HepG2 (cell line): Measurements from ENCODE around the gene PPP1R18. TPM values are rescaled to one million over a fixed set of nuclear protein-coding genes. Genes with fewer than 3 reads are reported as not detected.

Experiments used
- CCAR2 ChIP-seq: fragments of 200-400 bp; formaldehyde crosslinking; optimal IDR thresholded peaks from 2 replicates; pipeline ENCODE3; 2018; ENCODE audit warnings: low read depth, mild to moderate bottlenecking, low read length, moderate library complexity
- CENPX ChIP-seq: sonication (generic); formaldehyde crosslinking; IDR thresholded peaks from 2 replicates; pipeline ENCODE4 v1.9.0; 2021; ENCODE audit warnings: mild to moderate bottlenecking, missing genetic modification reagents, moderate library complexity
- CREBL2 ChIP-seq: sonication (generic); formaldehyde crosslinking; IDR thresholded peaks from 2 replicates; pipeline ENCODE4 v1.8.1; 2023; ENCODE audit warnings: missing genetic modification reagents, mild to moderate bottlenecking, borderline replicate concordance
- HDAC6 ChIP-seq: fragments of 200-600 bp; sonication (generic); IDR thresholded peaks from 2 replicates; pipeline ENCODE4 v1.7.0; 2017; ENCODE audit warnings: mild to moderate bottlenecking, antibody characterized with exemption, low read length, low read depth
- HOXA3 ChIP-seq: sonication (generic); formaldehyde crosslinking; IDR thresholded peaks from 2 replicates; pipeline ENCODE4 v1.5.0; 2020; ENCODE audit warnings: missing genetic modification reagents
- MAFK ChIP-seq, 2 experiments: IDR thresholded peaks in 1 of 2; conservative IDR thresholded peaks in 1 of 2; 2 replicates each; pipeline ENCODE4 v1.6.1; 2011; ENCODE audit warnings: improper control_type of control experiment in 2 of 2, low read length in 2 of 2
- MBNL3 ChIP-seq: fragments of 250-450 bp; sonication (Bioruptor Pico); conservative IDR thresholded peaks from 2 replicates; pipeline ENCODE4 v1.8.0; 2022; ENCODE audit warnings: mild to moderate bottlenecking, inconsistent platforms
- NR0B2 ChIP-seq: sonication (generic); formaldehyde crosslinking; IDR thresholded peaks from 2 replicates; pipeline ENCODE4 v1.4.0; 2020; ENCODE audit warnings: mild to moderate bottlenecking, missing genetic modification reagents
- NR1H2 ChIP-seq: sonication (generic); formaldehyde crosslinking; IDR thresholded peaks from 2 replicates; pipeline ENCODE4 v1.8.1; 2022; ENCODE audit warnings: low read depth, missing genetic modification reagents, borderline replicate concordance
- PLRG1 ChIP-seq: fragments of 450-650 bp; conservative IDR thresholded peaks from 2 replicates; pipeline ENCODE4 v1.6.1; 2016
- RFXANK ChIP-seq: IDR thresholded peaks from 2 replicates; pipeline ENCODE4 v1.6.1; 2016
- ZBTB1 ChIP-seq: sonication (generic); formaldehyde crosslinking; IDR thresholded peaks from 2 replicates; pipeline ENCODE4 v1.4.0; 2020; ENCODE audit warnings: missing genetic modification reagents, borderline replicate concordance
- ZEB1 ChIP-seq: IDR thresholded peaks from 2 replicates; pipeline ENCODE4 v1.6.1; 2012; ENCODE audit warnings: mild to moderate bottlenecking, low read depth, inconsistent platforms; ENCODE audit not compliant: insufficient replicate concordance
- ZFYVE20 ChIP-seq: sonication (generic); formaldehyde crosslinking; IDR thresholded peaks from 2 replicates; pipeline ENCODE4 v1.8.0; 2023; ENCODE audit warnings: low read depth, mild to moderate bottlenecking, moderate library complexity, missing genetic modification reagents, borderline replicate concordance
- ZNF737 ChIP-seq: sonication (generic); formaldehyde crosslinking; IDR thresholded peaks from 2 replicates; pipeline ENCODE4 v1.5.0; 2020; ENCODE audit warnings: missing genetic modification reagents, mild to moderate bottlenecking, borderline replicate concordance
- ZNF746 ChIP-seq: sonication (generic); formaldehyde crosslinking; IDR thresholded peaks from 2 replicates; pipeline ENCODE4 v1.8.0; 2022; ENCODE audit warnings: mild to moderate bottlenecking, missing genetic modification reagents
- polyA plus RNA-seq, 8 experiments: library from polyadenylated mRNA; depleted of rRNA in 3 of 8; stranded (reverse) in 7 of 8; unstranded in 1 of 8; fragments of >200 nt; fragmentation: Illumina TruSeq in 4 of 8; extraction: Trizol in 4 of 8; gene quantifications; 2 replicates each; pipeline versions ENCODE4 v1.2.1 to v1.2.3, GENCODE V29; 2011 to 2016; ENCODE audit warnings: low read depth in 4 of 8, missing spikeins in 1 of 8, mixed read lengths in 1 of 8; ENCODE audit not compliant: insufficient read depth in 1 of 8
- total RNA-seq, 5 experiments: library from RNA; depleted of rRNA; stranded (reverse); fragments of >200 nt; fragmentation: Illumina TruSeq; extraction: Trizol; gene quantifications; 2 replicates each; pipeline ENCODE4 v1.2.3, GENCODE V29; 2016; ENCODE audit warnings: low read depth in 1 of 5
- TF ChIP-seq, protein P1 (sequence below), 2 experiments: sonication (generic) in 1 of 2; formaldehyde crosslinking in 1 of 2; IDR thresholded peaks; 2 replicates each; pipeline versions ENCODE4 v1.6.1 to v1.9.0; 2014 to 2022; ENCODE audit warnings: antibody characterized with exemption in 1 of 2, borderline replicate concordance in 1 of 2, inconsistent platforms in 1 of 2, low read depth in 1 of 2, missing genetic modification reagents in 1 of 2
- TF ChIP-seq, protein P2 (sequence below): sonication (generic); formaldehyde crosslinking; IDR thresholded peaks from 2 replicates; pipeline ENCODE4 v1.8.1; 2023; ENCODE audit warnings: missing genetic modification reagents, inconsistent platforms, borderline replicate concordance
- TF ChIP-seq, protein P3 (sequence below): sonication (generic); formaldehyde crosslinking; conservative IDR thresholded peaks from 2 replicates; pipeline ENCODE4 v1.4.0; 2020; ENCODE audit warnings: missing genetic modification reagents

PPP1R18 gene
- total and polyA plus RNA-seq, 2 of the 13 experiments (the other 11 are each of a cell fraction or from before 2014, with no cell fraction given) = 4.9 to 9.2 TPM

DNA sequence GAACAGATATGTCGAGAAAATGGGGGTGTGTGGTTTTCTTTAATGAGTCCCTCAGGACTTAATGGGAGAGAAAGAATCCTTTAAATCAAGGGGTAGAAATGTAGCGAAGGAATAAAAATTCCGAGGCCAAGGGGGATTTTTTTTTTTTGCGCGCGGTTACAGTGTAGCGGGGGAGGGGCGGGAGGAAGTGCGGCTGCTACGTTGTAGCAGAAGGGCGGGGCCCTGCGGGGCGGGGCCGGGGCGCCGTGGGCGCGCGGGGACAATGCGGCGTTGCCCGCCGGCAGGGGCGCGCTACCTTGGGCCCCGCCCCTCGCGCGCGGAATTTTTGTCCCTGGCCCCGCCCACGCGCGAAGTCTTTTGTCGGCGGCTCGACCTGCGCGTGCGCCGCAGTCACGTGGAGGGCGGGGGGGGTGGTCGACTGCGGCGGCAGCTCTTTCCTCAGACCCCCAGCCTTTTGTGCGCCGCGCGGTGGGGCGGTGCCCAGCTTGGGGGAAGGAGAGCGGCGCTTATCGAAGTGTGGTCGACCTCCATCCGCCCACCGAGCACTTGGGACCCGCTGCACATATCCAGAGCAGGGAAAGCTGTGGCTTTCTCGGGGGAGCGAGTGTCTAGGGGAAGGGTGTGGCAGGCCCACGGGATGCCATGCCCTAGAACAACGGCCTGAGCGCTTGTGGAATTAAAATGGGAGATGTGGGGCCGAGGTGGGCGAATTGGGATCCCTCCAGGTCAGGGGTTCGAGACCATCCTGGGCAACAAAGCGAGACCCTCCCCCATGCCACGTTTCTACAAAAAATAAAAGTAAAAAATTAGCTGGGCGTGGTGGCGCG is 35.0 kb upstream of the PPP1R18 start (continued):
- 0 out of 2 replicates have a peak, but pooled peaks have one; percentile 35 for TF ChIP-seq ZFYVE20
- TF ChIP-seq, protein P1, sequence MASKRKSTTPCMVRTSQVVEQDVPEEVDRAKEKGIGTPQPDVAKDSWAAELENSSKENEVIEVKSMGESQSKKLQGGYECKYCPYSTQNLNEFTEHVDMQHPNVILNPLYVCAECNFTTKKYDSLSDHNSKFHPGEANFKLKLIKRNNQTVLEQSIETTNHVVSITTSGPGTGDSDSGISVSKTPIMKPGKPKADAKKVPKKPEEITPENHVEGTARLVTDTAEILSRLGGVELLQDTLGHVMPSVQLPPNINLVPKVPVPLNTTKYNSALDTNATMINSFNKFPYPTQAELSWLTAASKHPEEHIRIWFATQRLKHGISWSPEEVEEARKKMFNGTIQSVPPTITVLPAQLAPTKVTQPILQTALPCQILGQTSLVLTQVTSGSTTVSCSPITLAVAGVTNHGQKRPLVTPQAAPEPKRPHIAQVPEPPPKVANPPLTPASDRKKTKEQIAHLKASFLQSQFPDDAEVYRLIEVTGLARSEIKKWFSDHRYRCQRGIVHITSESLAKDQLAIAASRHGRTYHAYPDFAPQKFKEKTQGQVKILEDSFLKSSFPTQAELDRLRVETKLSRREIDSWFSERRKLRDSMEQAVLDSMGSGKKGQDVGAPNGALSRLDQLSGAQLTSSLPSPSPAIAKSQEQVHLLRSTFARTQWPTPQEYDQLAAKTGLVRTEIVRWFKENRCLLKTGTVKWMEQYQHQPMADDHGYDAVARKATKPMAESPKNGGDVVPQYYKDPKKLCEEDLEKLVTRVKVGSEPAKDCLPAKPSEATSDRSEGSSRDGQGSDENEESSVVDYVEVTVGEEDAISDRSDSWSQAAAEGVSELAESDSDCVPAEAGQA (IDR thresholded peaks at IDR 0.05; ENCODE audit: low read depth) = no peak
- TF ChIP-seq, protein P1 (CRISPR knock-in tag; IDR thresholded peaks at IDR 0.05; ENCODE audit: borderline replicate concordance) = peak; percentile 30; the same call in 1 of the 2 replicates
- TF ChIP-seq RFXANK (CRISPR knock-in tag) = no peak
- TF ChIP-seq ZBTB1 (CRISPR knock-in tag) = no peak
- TF ChIP-seq CREBL2 (CRISPR knock-in tag) = no peak
- TF ChIP-seq ZNF737 (CRISPR knock-in tag) = no peak
- TF ChIP-seq CENPX (CRISPR knock-in tag) = no peak
- TF ChIP-seq PLRG1 = no peak
- TF ChIP-seq CCAR2 = no peak
- TF ChIP-seq, protein P2, sequence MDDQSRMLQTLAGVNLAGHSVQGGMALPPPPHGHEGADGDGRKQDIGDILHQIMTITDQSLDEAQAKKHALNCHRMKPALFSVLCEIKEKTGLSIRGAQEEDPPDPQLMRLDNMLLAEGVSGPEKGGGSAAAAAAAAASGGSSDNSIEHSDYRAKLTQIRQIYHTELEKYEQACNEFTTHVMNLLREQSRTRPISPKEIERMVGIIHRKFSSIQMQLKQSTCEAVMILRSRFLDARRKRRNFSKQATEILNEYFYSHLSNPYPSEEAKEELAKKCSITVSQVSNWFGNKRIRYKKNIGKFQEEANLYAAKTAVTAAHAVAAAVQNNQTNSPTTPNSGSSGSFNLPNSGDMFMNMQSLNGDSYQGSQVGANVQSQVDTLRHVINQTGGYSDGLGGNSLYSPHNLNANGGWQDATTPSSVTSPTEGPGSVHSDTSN (CRISPR knock-in tag) = no peak
- TF ChIP-seq MBNL3 (CRISPR knock-in tag) = no peak
- no peak for TF ChIP-seq ZNF746 (CRISPR knock-in tag)
- no peak for TF ChIP-seq NR1H2 (CRISPR knock-in tag)
- no peak for TF ChIP-seq HDAC6
- peak; percentile 81; the same call in 1 of the 2 replicates for TF ChIP-seq NR0B2
- TF ChIP-seq ZEB1 = no peak
- peak; percentile 89 for TF ChIP-seq HOXA3 (CRISPR knock-in tag)
- TF ChIP-seq MAFK (conservative IDR thresholded peaks at IDR 0.05 in 1 of 2, IDR thresholded peaks at IDR 0.05 in 1 of 2; ENCODE audit: low read length in 2 of 2) = no peak
- TF ChIP-seq, protein P3, sequence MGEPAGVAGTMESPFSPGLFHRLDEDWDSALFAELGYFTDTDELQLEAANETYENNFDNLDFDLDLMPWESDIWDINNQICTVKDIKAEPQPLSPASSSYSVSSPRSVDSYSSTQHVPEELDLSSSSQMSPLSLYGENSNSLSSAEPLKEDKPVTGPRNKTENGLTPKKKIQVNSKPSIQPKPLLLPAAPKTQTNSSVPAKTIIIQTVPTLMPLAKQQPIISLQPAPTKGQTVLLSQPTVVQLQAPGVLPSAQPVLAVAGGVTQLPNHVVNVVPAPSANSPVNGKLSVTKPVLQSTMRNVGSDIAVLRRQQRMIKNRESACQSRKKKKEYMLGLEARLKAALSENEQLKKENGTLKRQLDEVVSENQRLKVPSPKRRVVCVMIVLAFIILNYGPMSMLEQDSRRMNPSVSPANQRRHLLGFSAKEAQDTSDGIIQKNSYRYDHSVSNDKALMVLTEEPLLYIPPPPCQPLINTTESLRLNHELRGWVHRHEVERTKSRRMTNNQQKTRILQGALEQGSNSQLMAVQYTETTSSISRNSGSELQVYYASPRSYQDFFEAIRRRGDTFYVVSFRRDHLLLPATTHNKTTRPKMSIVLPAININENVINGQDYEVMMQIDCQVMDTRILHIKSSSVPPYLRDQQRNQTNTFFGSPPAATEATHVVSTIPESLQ = no peak
